Measurements from ENCODE around the gene EVL. TPM values are rescaled to one million over a fixed set of nuclear protein-coding genes. Genes with fewer than 3 reads are reported as not detected.

The EVL gene
- total RNA-seq, 1 experiment from 2014 or later: 82.9 TPM

DNA sequence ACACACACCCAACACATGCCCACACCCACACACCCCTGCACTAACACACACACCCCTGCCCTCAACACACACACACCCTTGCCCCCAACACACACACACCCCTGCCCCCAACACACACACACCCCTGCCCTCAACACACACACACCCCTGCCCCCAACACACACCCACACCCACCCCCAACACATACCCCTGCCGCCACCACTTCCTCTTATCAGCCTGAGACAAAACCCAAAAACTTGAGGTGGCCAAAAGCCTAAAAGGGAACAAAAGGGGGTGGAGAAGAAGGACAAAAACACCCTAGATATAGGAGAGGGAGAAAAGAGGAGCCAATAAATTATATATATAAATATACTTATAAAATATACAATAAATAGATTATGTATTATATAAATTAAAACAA lies 103.3 kb downstream of the EVL start:
- CTCF ChIA-PET: no interaction called here
- Histone ChIP-seq H3K36me3 (ENCODE audit: insufficient read depth, low read length, poor library complexity, severe bottlenecking) (no peaks in the 10 kb centered on the region), H3K27me3 (replicated peaks; ENCODE audit: insufficient read depth, low read depth, low read length, poor library complexity) (no peaks in the 10 kb centered on the region), H3K4me3 (ENCODE audit: low read depth, low read length, poor library complexity, severe bottlenecking) (no peak overlapping the region), H3K27ac (ENCODE audit: low read depth, low read length, poor library complexity, severe bottlenecking) (no peak overlapping the region), H3K9me3 (ENCODE audit: low read depth, low read length, poor library complexity, severe bottlenecking) (no peaks in the 10 kb centered on the region), H3K4me1 (ENCODE audit: insufficient read depth, low read length, poor library complexity, severe bottlenecking) (peaks cover 5% of the 10 kb centered on the region)
- POLR2A ChIA-PET (ENCODE audit: low non-redundant PET): no interaction called here
- no peak for DNase-seq (ENCODE audit: low spot score)
- TF ChIP-seq, protein P1, sequence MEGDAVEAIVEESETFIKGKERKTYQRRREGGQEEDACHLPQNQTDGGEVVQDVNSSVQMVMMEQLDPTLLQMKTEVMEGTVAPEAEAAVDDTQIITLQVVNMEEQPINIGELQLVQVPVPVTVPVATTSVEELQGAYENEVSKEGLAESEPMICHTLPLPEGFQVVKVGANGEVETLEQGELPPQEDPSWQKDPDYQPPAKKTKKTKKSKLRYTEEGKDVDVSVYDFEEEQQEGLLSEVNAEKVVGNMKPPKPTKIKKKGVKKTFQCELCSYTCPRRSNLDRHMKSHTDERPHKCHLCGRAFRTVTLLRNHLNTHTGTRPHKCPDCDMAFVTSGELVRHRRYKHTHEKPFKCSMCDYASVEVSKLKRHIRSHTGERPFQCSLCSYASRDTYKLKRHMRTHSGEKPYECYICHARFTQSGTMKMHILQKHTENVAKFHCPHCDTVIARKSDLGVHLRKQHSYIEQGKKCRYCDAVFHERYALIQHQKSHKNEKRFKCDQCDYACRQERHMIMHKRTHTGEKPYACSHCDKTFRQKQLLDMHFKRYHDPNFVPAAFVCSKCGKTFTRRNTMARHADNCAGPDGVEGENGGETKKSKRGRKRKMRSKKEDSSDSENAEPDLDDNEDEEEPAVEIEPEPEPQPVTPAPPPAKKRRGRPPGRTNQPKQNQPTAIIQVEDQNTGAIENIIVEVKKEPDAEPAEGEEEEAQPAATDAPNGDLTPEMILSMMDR (conservative IDR thresholded peaks at IDR 0.05; ENCODE audit: low read depth, low read length): no peak
- TF ChIP-seq EZH2 (IDR thresholded peaks at IDR 0.05; ENCODE audit: borderline replicate concordance, low read depth, low read length, poor library complexity, severe bottlenecking): no peak
- intact Hi-C loops (cut with micrococcal nuclease; ENCODE audit: unreplicated experiment): no loop called here
- no TSS peak for BruUV-seq (replicated peaks)

DNA sequence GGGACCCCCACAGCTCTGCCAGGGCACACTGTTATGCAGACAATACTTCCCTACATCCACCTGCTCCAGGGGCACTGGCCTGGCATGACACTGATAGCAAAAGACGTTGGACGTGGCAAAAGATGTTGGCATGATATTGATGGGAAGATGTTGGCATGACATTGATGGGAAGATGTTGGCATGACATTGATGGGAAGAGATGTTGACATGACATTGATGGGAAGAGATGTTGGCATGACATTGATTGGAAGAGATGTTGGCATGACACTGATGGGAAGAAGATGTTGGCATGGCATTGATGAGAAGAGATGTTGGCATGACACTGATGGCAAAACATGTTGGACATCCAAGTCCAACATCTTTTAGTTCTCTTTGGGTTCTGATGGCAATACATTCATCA lies 105.7 kb downstream of the EVL start:
- Histone ChIP-seq H3K4me3 (ENCODE audit: low read depth, low read length, poor library complexity, severe bottlenecking) (no peak overlapping the region), H3K27ac (ENCODE audit: low read depth, low read length, poor library complexity, severe bottlenecking) (no peak overlapping the region), H3K27me3 (replicated peaks; ENCODE audit: insufficient read depth, low read depth, low read length, poor library complexity) (no peaks in the 10 kb centered on the region), H3K36me3 (ENCODE audit: insufficient read depth, low read length, poor library complexity, severe bottlenecking) (no peaks in the 10 kb centered on the region), H3K4me1 (ENCODE audit: insufficient read depth, low read length, poor library complexity, severe bottlenecking) (peaks cover 5% of the 10 kb centered on the region), H3K9me3 (ENCODE audit: low read depth, low read length, poor library complexity, severe bottlenecking) (no peaks in the 10 kb centered on the region)
- intact Hi-C loops (cut with micrococcal nuclease; ENCODE audit: unreplicated experiment): no loop called here
- no TSS peak for BruUV-seq (replicated peaks)
- DNase-seq (ENCODE audit: low spot score): no peak
- CTCF ChIA-PET: no interaction called here
- POLR2A ChIA-PET (ENCODE audit: low non-redundant PET): no interaction called here
- TF ChIP-seq, protein P1 (conservative IDR thresholded peaks at IDR 0.05; ENCODE audit: low read depth, low read length): no peak
- no peak for TF ChIP-seq EZH2 (IDR thresholded peaks at IDR 0.05; ENCODE audit: borderline replicate concordance, low read depth, low read length, poor library complexity, severe bottlenecking)

DNA sequence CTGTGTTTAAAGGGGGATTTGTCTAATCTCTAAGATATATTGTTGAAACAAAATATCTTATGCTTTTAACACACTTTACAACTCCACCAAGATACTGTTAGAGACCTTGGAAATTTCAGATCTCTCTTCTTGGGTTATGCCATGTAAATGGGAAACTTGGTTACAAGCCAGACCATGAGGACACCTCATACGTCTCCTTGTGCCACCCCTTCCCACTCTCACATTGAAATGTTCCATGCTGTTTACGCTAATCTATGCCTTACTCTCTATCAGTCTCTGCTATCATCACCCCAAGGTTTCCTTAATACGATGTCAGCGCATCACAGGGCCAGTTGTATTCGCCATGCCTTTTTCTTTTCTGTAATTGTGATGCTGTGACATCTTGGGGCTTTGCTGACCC lies 107.6 kb downstream of the EVL start:
- BruUV-seq (replicated peaks): no TSS peak
- intact Hi-C loops (cut with micrococcal nuclease; ENCODE audit: unreplicated experiment): no loop called here
- CTCF ChIA-PET: no interaction called here
- H3K4me1 ChIP-seq (ENCODE audit: insufficient read depth, low read length, poor library complexity, severe bottlenecking): no peaks in the 10 kb centered on the region
- H3K27ac ChIP-seq (ENCODE audit: low read depth, low read length, poor library complexity, severe bottlenecking): no peak overlapping the region
- no peaks in the 10 kb centered on the region for H3K9me3 ChIP-seq (ENCODE audit: low read depth, low read length, poor library complexity, severe bottlenecking)
- H3K27me3 ChIP-seq (replicated peaks; ENCODE audit: insufficient read depth, low read depth, low read length, poor library complexity): no peaks in the 10 kb centered on the region
- POLR2A ChIA-PET (ENCODE audit: low non-redundant PET): no interaction called here
- no peaks in the 10 kb centered on the region for H3K36me3 ChIP-seq (ENCODE audit: insufficient read depth, low read length, poor library complexity, severe bottlenecking)
- no peak for DNase-seq (ENCODE audit: low spot score)
- TF ChIP-seq, protein P1 (conservative IDR thresholded peaks at IDR 0.05; ENCODE audit: low read depth, low read length): no peak
- TF ChIP-seq EZH2 (IDR thresholded peaks at IDR 0.05; ENCODE audit: borderline replicate concordance, low read depth, low read length, poor library complexity, severe bottlenecking): no peak
- H3K4me3 ChIP-seq (ENCODE audit: low read depth, low read length, poor library complexity, severe bottlenecking): no peak overlapping the region
